B cell (primary cell): Measurements from ENCODE around the gene PLA2G5. TPM values are rescaled to one million over a fixed set of nuclear protein-coding genes. Genes with fewer than 3 reads are reported as not detected.
"Not testable (repeated sequence)": the region's sequence is repeated elsewhere in the genome, so short reads cannot be mapped to it uniquely, and the experiment has no call there.

Source experiments
- ATAC-seq: fragments of 200-7000 bp; cut with Tn5 transposase; one replicate; pipeline ENCODE4 v1.10.0; 2021; ENCODE audit warnings: low read depth, mild to moderate bottlenecking, moderate number of reproducible peaks, moderate library complexity
- CTCF ChIA-PET: fragments of 350-600 bp; sonication (Branson Sonifier 250); formaldehyde crosslinking; loops from one replicate; lab custom pipeline; 2021; ENCODE audit warnings: antibody characterized with exemption, inconsistent platforms; lab: Charles Lee
- POLR2A ChIA-PET: fragments of 350-600 bp; sonication (Branson Sonifier 250); formaldehyde crosslinking; loops from one replicate; lab custom pipeline; 2021; ENCODE audit warnings: antibody characterized with exemption; lab: Charles Lee
- DNase-seq: peaks from one replicate; pipeline ENCODE4 v3.0.0; 2013
- H2AFZ ChIP-seq: 2 replicates; pipeline ENCODE4 v1.6.1; 2012; ENCODE audit warnings: mild to moderate bottlenecking, low read depth, low read length; ENCODE audit not compliant: insufficient read depth, poor library complexity, severe bottlenecking
- H3K27ac ChIP-seq, 2 donors: 1 replicate in 1 of 2; 2 replicates in 1 of 2; pipeline ENCODE4 v1.5.1; 2012 to 2013; ENCODE audit warnings: low read length in 2 of 2, mild to moderate bottlenecking in 2 of 2, moderate library complexity in 1 of 2
- H3K27me3 ChIP-seq, 4 experiments: fragments of 200-600 bp in 1 of 4; sonication (generic) in 1 of 4; replicated peaks in 1 of 4; 1 replicate in 2 of 4; 2 replicates in 2 of 4; pipeline versions ENCODE4 v1.6.1 to v1.7.0; 2013 to 2016; ENCODE audit warnings: low read length in 3 of 4, mild to moderate bottlenecking in 2 of 4, mixed read lengths in 1 of 4, moderate library complexity in 1 of 4; ENCODE audit not compliant: insufficient read depth in 4 of 4, control insufficient read depth in 3 of 4; ENCODE audit errors: control extremely low read depth in 1 of 4
- H3K36me3 ChIP-seq, 2 experiments: replicated peaks in 1 of 2; 1 replicate in 1 of 2; 2 replicates in 1 of 2; pipeline versions ENCODE4 v1.6.1 to v1.7.1; 2013; ENCODE audit warnings: low read length in 1 of 2; ENCODE audit not compliant: insufficient read depth in 2 of 2, control insufficient read depth in 1 of 2; ENCODE audit errors: control extremely low read depth in 1 of 2, extremely low read depth in 1 of 2
- H3K4me1 ChIP-seq, 2 donors: fragments of 200-600 bp in 1 of 2; sonication (generic) in 1 of 2; 1 replicate in 1 of 2; 2 replicates in 1 of 2; pipeline versions ENCODE4 v1.5.1 to v1.6.1; 2013 to 2017; ENCODE audit warnings: low read length in 2 of 2; ENCODE audit not compliant: control insufficient read depth in 2 of 2, insufficient read depth in 2 of 2
- H3K4me2 ChIP-seq: replicated peaks from 2 replicates; pipeline ENCODE3; 2012; ENCODE audit warnings: mild to moderate bottlenecking, low read depth, low read length; ENCODE audit not compliant: poor library complexity, severe bottlenecking
- H3K4me3 ChIP-seq, 5 experiments: fragments of 200-600 bp in 1 of 5; sonication (generic) in 1 of 5; 1 replicate in 3 of 5; 2 replicates in 2 of 5; pipeline versions ENCODE4 v1.5.1 to v1.7.0; 2011 to 2016; ENCODE audit warnings: low read length in 4 of 5, mild to moderate bottlenecking in 4 of 5, low read depth in 2 of 5, control low read depth in 1 of 5, moderate library complexity in 1 of 5; ENCODE audit not compliant: insufficient read depth in 1 of 5; ENCODE audit errors: control extremely low read depth in 1 of 5, extremely low read depth in 1 of 5
- H3K79me2 ChIP-seq: fragments of 200-600 bp; sonication (generic); one replicate; pipeline ENCODE4 v1.6.0; 2016; ENCODE audit warnings: low read length; ENCODE audit not compliant: control insufficient read depth, insufficient read depth
- H3K9ac ChIP-seq: fragments of 200-600 bp; sonication (generic); 2 replicates; pipeline ENCODE4 v1.6.1; 2017; ENCODE audit warnings: mild to moderate bottlenecking, low read length, moderate library complexity
- H3K9me3 ChIP-seq, 3 donors: one replicate each; pipeline versions ENCODE4 v1.6.1 to v1.7.1; 2013; ENCODE audit warnings: low read length in 2 of 3; ENCODE audit not compliant: control insufficient read depth in 2 of 3, insufficient read depth in 1 of 3; ENCODE audit errors: control extremely low read depth in 1 of 3
- H4K20me1 ChIP-seq: 2 replicates; pipeline ENCODE4 v1.6.0; 2012; ENCODE audit warnings: mild to moderate bottlenecking, low read length; ENCODE audit not compliant: insufficient read depth, control insufficient read depth, poor library complexity, severe bottlenecking
- H3K27ac Mint-ChIP-seq: one replicate; pipeline ENCODE4 v1.8.0; 2021; ENCODE audit warnings: mixed read lengths
- H3K27me3 Mint-ChIP-seq: one replicate; pipeline ENCODE4 v1.8.0; 2021; ENCODE audit warnings: mixed read lengths
- H3K4me1 Mint-ChIP-seq: one replicate; pipeline ENCODE4 v1.8.0; 2021; ENCODE audit warnings: mixed read lengths
- H3K4me3 Mint-ChIP-seq: one replicate; pipeline ENCODE4 v1.8.0; 2021; ENCODE audit warnings: mixed read lengths
- H3K9me3 Mint-ChIP-seq: one replicate; pipeline ENCODE4 v1.8.0; 2022; ENCODE audit warnings: mixed read lengths; ENCODE audit not compliant: insufficient read depth
- CTCF ChIP-seq: fragments of 200-600 bp; IDR thresholded peaks from one replicate; pipeline ENCODE4 v1.8.0; 2022; ENCODE audit warnings: antibody characterized with exemption, mild to moderate bottlenecking
- EZH2 ChIP-seq: IDR thresholded peaks from 2 replicates; pipeline ENCODE4 v1.6.1; 2012; ENCODE audit warnings: borderline replicate concordance, low read depth, mild to moderate bottlenecking, moderate library complexity, low read length; ENCODE audit not compliant: insufficient read depth, poor library complexity, severe bottlenecking
- WGBS: methylation state at CpG from one replicate; pipeline ENCODE4 v1.1.5; 2013; ENCODE audit warnings: missing lambda C conversion rate; ENCODE audit not compliant: insufficient coverage; 5-methylcytosine and 5-hydroxymethylcytosine counted together
- intact Hi-C: fragments of 100-400 bp; cut with micrococcal nuclease; formaldehyde crosslinking; loops from one replicate; pipeline ENCODE4 v1.10.0; 2022
- polyA plus RNA-seq: library from polyadenylated mRNA; depleted of rRNA; stranded (reverse); fragments of >200 nt; gene quantifications from 2 replicates; pipeline ENCODE4 v1.2.3, GENCODE V29; 2012
- total RNA-seq, 2 donors: library from RNA; stranded (reverse); fragments of 120-200 nt in 1 of 2; gene quantifications; 1 replicate in 1 of 2; 2 replicates in 1 of 2; pipeline versions ENCODE4 v1.2.3 to v1.2.4, GENCODE V29; 2013 to 2022

Gene PLA2G5
- total and polyA plus RNA-seq, 2 donors (not counting 1 experiment from before 2014, with no cell fraction given): not detected

- TF ChIP-seq CTCF: no peak
- TF ChIP-seq EZH2: no peak
- 86% methylated on average over 15 of the region's 20 CpGs for WGBS
- Histone ChIP-seq H3K79me2 (no peaks in the 10 kb centered on the region), H2AFZ (no peak overlapping the region), H3K9me3 (peaks cover 0 to 1% (median 1%) of the 10 kb centered on the region in 3 donors), H3K9ac (no peak overlapping the region), H3K27me3 (peaks cover 0 to 26% (median 3%) of the 10 kb centered on the region in 4 experiments), H4K20me1 (no peaks in the 10 kb centered on the region), H3K4me1 (no peaks in the 10 kb centered on the region), H3K4me3 (no peak overlapping the region), H3K4me2 (no peak overlapping the region), H3K27ac (no peak overlapping the region), H3K36me3 (no peaks in the 10 kb centered on the region)
- Mint-ChIP-seq H3K4me3 (no peak overlapping the region), H3K9me3 (no peaks in the 10 kb centered on the region), H3K27ac (no peak overlapping the region), H3K27me3 (peaks cover 62% of the 10 kb centered on the region), H3K4me1 (no peaks in the 10 kb centered on the region)
- intact Hi-C loops: no loop called here
- ChIA-PET CTCF (no interaction called here), POLR2A (no interaction called here)
- DNase-seq: no peak
- ATAC-seq: no peak
Observed at GRCh38 chr1:20029178-20029912, 40.6 kb upstream of the PLA2G5 start.

- CTCF ChIA-PET: not testable (repeated sequence)
Observed at GRCh38 chr1:20030436-20031151, 39.4 kb upstream of the PLA2G5 start.

More at GRCh38 chr1:20030436-20031151, 39.4 kb upstream of the PLA2G5 start:
- DNase-seq, ATAC-seq, H4K20me1 ChIP-seq, H3K4me3 Mint-ChIP-seq, H3K9me3 ChIP-seq, intact Hi-C loops, H3K9ac ChIP-seq, H3K27ac Mint-ChIP-seq, H3K4me2 ChIP-seq, H3K79me2 ChIP-seq, H2AFZ ChIP-seq, POLR2A ChIA-PET, H3K4me3 ChIP-seq, H3K27ac ChIP-seq, H3K4me1 Mint-ChIP-seq, H3K4me1 ChIP-seq, H3K9me3 Mint-ChIP-seq, H3K36me3 ChIP-seq: not testable (repeated sequence)
- peaks cover 0 to 26% (median 3%) of the 10 kb centered on the region in 4 experiments for H3K27me3 ChIP-seq
- H3K27me3 Mint-ChIP-seq: peaks cover 59% of the 10 kb centered on the region
- 70% methylated on average over 2 of the region's 6 CpGs for WGBS
